Sigmoid colon (tissue), 7 donors: ENCODE results near the gene EHD3. TPM values are rescaled to one million over a fixed set of nuclear protein-coding genes. Genes with fewer than 3 reads are reported as not detected.

ENCODE experiments used
- DNase-seq: peaks from one replicate; pipeline ENCODE4 v3.0.0-alpha.2; 2019
- H3K27ac ChIP-seq, 4 donors: fragments of 200-600 bp; sonication (generic); one replicate each; pipeline ENCODE4 v1.5.1; 2016 to 2019; ENCODE audit warnings: mild to moderate bottlenecking in 1 of 4
- H3K27me3 ChIP-seq, 3 donors: fragments of 200-600 bp; sonication (generic); one replicate each; pipeline ENCODE4 v1.5.1; 2019; ENCODE audit warnings: mild to moderate bottlenecking in 1 of 3
- H3K36me3 ChIP-seq, 4 donors: fragments of 200-600 bp; sonication (generic); one replicate each; pipeline ENCODE4 v1.5.1; 2016 to 2019
- H3K4me1 ChIP-seq, 4 donors: fragments of 200-600 bp; sonication (generic); one replicate each; pipeline ENCODE4 v1.5.1; 2017 to 2019
- H3K4me3 ChIP-seq, 4 donors: fragments of 200-600 bp; sonication (generic); one replicate each; pipeline ENCODE4 v1.5.1; 2017 to 2019; ENCODE audit warnings: mild to moderate bottlenecking in 2 of 4, moderate library complexity in 1 of 4
- H3K9me3 ChIP-seq, 4 donors: fragments of 200-600 bp in 3 of 4; sonication (generic) in 3 of 4; one replicate each; pipeline versions ENCODE4 v1.5.1 to v1.6.1; 2013 to 2019
- EP300 ChIP-seq, 4 donors: sonication (generic); formaldehyde crosslinking; IDR thresholded peaks; one replicate each; pipeline ENCODE4 v1.6.1; 2017; ENCODE audit warnings: antibody characterized with exemption in 4 of 4
- POLR2A ChIP-seq, 2 donors: fragments of 450-650 bp; IDR thresholded peaks; one replicate each; pipeline ENCODE4 v1.6.1; 2016; ENCODE audit warnings: antibody characterized with exemption in 2 of 2, mild to moderate bottlenecking in 2 of 2, moderate library complexity in 2 of 2
- POLR2AphosphoS5 ChIP-seq, 4 donors: sonication (generic); formaldehyde crosslinking; IDR thresholded peaks; one replicate each; pipeline ENCODE4 v1.6.1; 2017; ENCODE audit warnings: antibody characterized with exemption in 4 of 4
- WGBS, 2 donors: extraction: QIAGEN DNeasy Blood & Tissue Kit; methylation state at CpG; one replicate each; pipeline ENCODE4 v1.1.7; 2013; 5-methylcytosine and 5-hydroxymethylcytosine counted together
- intact Hi-C: fragments of 100-400 bp; cut with DNase I; formaldehyde crosslinking; loops from one replicate; pipeline ENCODE4 v1.15.1; 2023
- polyA plus RNA-seq, 3 donors: library from polyadenylated mRNA; stranded (reverse); fragments of 200-250 nt; gene quantifications; one replicate each; pipeline ENCODE4 v1.2.3, GENCODE V29; 2013
- total RNA-seq, 4 donors: library from RNA; depleted of rRNA; stranded (reverse); fragments of >200 nt; gene quantifications; one replicate each; pipeline ENCODE4 v1.1.0, GENCODE V29; 2016
- TF ChIP-seq, protein P1 (sequence below), 4 experiments: fragments of 450-650 bp in 3 of 4; fragments of 200-600 bp in 1 of 4; IDR thresholded peaks; one replicate each; pipeline ENCODE4 v1.5.1; 2016 to 2019; ENCODE audit warnings: antibody characterized with exemption in 4 of 4, mild to moderate bottlenecking in 3 of 4, moderate library complexity in 2 of 4
- donor health status: healthy with polysubstance abuse.
- donor health status: Bipolar disorder and iron deficiency.
- donor health status: healthy.

The EHD3 gene
- total and polyA plus RNA-seq, 7 donors, result 0.60 to 7.8 (median 3.7) TPM

DNA sequence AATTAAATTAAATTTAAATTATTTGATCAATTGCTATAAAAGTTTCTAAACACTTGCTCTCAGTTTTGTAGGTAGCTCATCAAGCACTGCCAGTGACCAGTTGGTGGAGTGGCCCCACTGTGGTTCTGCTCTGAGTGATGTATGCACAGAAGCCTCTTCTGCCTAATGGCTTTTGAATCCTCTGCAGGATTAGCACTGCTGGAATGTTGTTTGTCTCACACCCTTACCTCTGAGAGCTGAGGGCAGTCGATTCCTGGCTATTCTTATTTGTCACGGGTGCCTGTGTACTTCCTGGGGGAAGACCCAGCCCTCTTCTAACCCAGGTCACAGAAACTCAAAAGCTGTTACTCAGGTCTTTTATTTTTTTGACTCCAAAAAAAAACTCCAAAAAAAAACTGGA, 26.2 kb upstream of the EHD3 start:
- peaks cover 0 to 13% (median 9%) of the 10 kb centered on the region in 4 donors for H3K4me1 ChIP-seq
- no peak overlapping the region for H3K27ac ChIP-seq
- no peak overlapping the region for H3K4me3 ChIP-seq
- TF ChIP-seq POLR2AphosphoS5 (IDR thresholded peaks at IDR 0.05) (no peak), EP300 (IDR thresholded peaks at IDR 0.05) (no peak), POLR2A (IDR thresholded peaks at IDR 0.05) (no peak)
- TF ChIP-seq, protein P1, sequence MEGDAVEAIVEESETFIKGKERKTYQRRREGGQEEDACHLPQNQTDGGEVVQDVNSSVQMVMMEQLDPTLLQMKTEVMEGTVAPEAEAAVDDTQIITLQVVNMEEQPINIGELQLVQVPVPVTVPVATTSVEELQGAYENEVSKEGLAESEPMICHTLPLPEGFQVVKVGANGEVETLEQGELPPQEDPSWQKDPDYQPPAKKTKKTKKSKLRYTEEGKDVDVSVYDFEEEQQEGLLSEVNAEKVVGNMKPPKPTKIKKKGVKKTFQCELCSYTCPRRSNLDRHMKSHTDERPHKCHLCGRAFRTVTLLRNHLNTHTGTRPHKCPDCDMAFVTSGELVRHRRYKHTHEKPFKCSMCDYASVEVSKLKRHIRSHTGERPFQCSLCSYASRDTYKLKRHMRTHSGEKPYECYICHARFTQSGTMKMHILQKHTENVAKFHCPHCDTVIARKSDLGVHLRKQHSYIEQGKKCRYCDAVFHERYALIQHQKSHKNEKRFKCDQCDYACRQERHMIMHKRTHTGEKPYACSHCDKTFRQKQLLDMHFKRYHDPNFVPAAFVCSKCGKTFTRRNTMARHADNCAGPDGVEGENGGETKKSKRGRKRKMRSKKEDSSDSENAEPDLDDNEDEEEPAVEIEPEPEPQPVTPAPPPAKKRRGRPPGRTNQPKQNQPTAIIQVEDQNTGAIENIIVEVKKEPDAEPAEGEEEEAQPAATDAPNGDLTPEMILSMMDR (IDR thresholded peaks at IDR 0.05), result no peak
- no peaks in the 10 kb centered on the region for H3K27me3 ChIP-seq
- H3K36me3 ChIP-seq, result no peaks in the 10 kb centered on the region
- 45 to 51% methylated on average over 2 of the region's 2 CpGs for WGBS, 2 donors
- H3K9me3 ChIP-seq, result no peaks in the 10 kb centered on the region
- no peak for DNase-seq
- intact Hi-C loops, result no loop called here

DNA sequence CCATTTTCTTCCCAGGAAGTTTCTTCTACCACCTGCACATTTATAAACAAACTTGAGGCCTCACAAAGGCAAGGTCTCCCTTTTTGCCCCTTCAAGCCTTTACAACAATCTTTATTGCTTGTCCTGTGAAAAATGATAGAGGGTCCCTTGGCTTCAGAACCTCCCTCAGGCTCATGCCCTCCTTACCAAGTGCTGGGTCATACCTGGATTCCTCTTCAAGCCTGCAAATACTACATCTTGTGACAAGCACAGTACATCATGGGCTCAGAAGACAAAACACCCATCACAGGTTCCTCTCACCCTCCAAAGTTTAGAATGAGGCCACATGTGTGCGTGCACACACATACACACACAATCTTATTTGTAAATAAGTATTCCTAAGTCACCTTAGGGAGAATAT, 25.7 kb upstream of the EHD3 start:
- Histone ChIP-seq H3K4me3 (no peak overlapping the region), H3K27me3 (no peaks in the 10 kb centered on the region), H3K27ac (no peak overlapping the region), H3K4me1 (peaks cover 0 to 10% (median 6%) of the 10 kb centered on the region in 4 donors), H3K9me3 (no peaks in the 10 kb centered on the region), H3K36me3 (no peaks in the 10 kb centered on the region)
- no peak for DNase-seq
- intact Hi-C loops, result no loop called here
- no peak for TF ChIP-seq POLR2A (IDR thresholded peaks at IDR 0.05)
- TF ChIP-seq EP300 (IDR thresholded peaks at IDR 0.05), result no peak
- TF ChIP-seq POLR2AphosphoS5 (IDR thresholded peaks at IDR 0.05), result no peak
- TF ChIP-seq, protein P1 (IDR thresholded peaks at IDR 0.05), result no peak
- WGBS, 2 donors, result 89 to 95% methylated on average over 1 of the region's 1 CpG

DNA sequence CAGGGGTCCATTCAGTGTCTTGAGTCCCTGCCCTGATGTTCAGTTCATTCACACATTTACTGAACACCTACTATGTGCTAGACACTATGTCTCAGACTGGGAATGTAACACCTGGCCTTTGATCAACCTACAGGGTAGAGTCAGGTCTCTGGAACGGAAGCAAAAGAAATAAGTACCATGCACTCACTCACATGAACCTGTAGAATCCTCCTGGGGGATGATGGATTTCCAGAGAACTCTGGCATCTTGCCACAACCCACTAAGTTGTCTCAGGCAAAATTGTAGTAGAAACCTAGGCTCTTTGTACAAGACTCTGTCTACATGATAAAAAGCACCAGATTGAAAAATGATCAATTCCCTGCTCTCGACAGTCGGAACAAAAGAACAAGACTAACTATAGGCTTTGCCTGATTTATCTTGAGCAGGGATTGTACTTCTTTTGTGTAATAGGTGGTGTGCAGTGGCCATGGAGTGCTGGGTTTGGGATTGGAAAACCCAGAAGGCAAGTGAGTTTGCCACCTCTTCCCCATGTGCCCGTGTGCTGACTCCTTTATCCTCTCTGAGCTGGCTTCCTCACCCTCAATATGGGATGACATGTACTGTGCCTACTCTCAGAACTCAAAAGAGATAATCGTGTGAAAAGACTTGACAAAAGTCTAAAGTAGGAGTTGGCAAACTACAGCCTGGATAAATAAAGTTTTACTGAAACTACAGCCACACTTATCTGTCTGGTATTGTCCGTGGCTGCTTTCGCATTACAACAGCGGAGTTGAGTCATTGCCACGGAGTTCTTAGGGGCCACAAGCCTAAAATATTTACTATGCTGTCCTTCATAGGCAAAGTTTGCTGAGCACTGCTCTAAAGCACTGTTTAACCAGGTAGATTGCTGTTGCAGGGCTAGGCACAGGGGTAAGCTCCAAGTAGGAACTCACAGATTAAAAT, 21.0 kb upstream of the EHD3 start:
- intact Hi-C loops, result no loop called here
- no peak overlapping the region for H3K4me3 ChIP-seq
- DNase-seq, result no peak
- WGBS, 2 donors, result 81 to 85% methylated on average over 9 of the region's 9 CpGs
- no peaks in the 10 kb centered on the region for H3K27me3 ChIP-seq
- no peak overlapping the region for H3K27ac ChIP-seq
- TF ChIP-seq, protein P1 (IDR thresholded peaks at IDR 0.05), result no peak
- TF ChIP-seq EP300 (IDR thresholded peaks at IDR 0.05) (no peak), POLR2A (IDR thresholded peaks at IDR 0.05) (no peak), POLR2AphosphoS5 (IDR thresholded peaks at IDR 0.05) (no peak)
- H3K4me1 ChIP-seq, result no peaks in the 10 kb centered on the region
- no peaks in the 10 kb centered on the region for H3K9me3 ChIP-seq
- no peaks in the 10 kb centered on the region for H3K36me3 ChIP-seq

DNA sequence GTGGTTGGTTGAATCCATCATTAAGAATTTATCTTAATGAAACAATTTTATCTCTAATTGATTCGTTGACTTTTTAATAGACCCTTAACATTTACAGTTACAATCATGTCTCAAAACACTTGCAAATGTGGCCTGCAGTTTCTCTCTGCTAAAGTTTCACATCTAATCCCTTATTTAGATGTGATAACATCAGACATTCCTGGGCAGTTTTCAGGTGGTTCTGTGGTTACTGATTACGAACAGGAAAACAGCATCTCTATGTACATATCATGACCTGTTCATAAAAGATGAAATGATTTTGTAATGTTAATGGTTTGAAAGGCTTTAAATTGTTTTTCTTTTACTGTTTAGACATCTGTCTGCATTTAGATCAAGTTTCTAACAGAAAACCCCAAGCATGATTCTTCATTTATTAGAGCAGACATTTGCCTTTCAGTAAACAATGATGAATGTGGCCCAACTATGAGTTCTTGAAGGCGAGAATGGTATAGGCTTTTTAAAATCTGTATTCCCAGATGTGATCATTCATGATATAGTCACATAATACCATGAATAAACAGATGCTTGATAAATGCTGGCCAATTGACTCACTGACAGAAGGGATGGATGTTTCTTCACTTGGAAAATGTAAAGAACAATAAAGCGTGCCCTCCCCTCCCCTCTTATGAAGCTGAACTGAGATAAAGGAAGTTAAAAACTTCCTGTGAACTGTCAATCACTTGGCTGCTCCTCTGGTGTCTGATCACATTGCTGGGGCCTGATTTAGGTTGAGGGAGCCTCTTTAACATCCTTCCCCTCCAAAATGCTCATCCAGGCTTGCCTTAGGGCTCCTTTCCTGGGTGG, 20.1 kb upstream of the EHD3 start:
- DNase-seq, result no peak
- no peak for TF ChIP-seq EP300 (IDR thresholded peaks at IDR 0.05)
- TF ChIP-seq, protein P1 (IDR thresholded peaks at IDR 0.05), result no peak
- TF ChIP-seq POLR2A (IDR thresholded peaks at IDR 0.05), result no peak
- no peak for TF ChIP-seq POLR2AphosphoS5 (IDR thresholded peaks at IDR 0.05)

More for the DNA sequence above, 20.1 kb upstream of the EHD3 start:
- H3K36me3 ChIP-seq, result no peaks in the 10 kb centered on the region
- no peaks in the 10 kb centered on the region for H3K9me3 ChIP-seq
- H3K4me3 ChIP-seq, result no peak overlapping the region
- WGBS, 2 donors, result 18 to 68% methylated on average over 4 of the region's 4 CpGs
- H3K4me1 ChIP-seq, result no peaks in the 10 kb centered on the region
- H3K27me3 ChIP-seq, result no peaks in the 10 kb centered on the region
- intact Hi-C loops, result no loop called here
- H3K27ac ChIP-seq, result no peak overlapping the region
